ENCODE measurements around the gene RPS23.

Gene RPS23

GRCh38 chr5:82277987-82278710 lies at the start of gene RPS23:
Gene RPS23 (minus strand): TSS chr5:82278354. CDS start chr5:82278323, 31 bp downstream.
- peak; percentile 96 for DNase-seq

- DNase-seq: no peak
Measured at GRCh38 chr5:82327941-82328340, 49.8 kb upstream of the RPS23 start.

- DNase-seq: no peak
Measured at GRCh38 chr5:82325996-82326395, 47.8 kb upstream of the RPS23 start.

- DNase-seq: no peak
Measured at GRCh38 chr5:82325155-82325554, 47.0 kb upstream of the RPS23 start.

GRCh38 chr5:82320966-82321365 lies 42.8 kb upstream of the RPS23 start:
- DNase-seq: no peak

- DNase-seq: no peak
Measured at GRCh38 chr5:82319651-82320376, 41.7 kb upstream of the RPS23 start.

GRCh38 chr5:82319192-82319591 lies 41.0 kb upstream of the RPS23 start:
- no peak for DNase-seq

- DNase-seq: no peak
Measured at GRCh38 chr5:82314964-82315758, 37.0 kb upstream of the RPS23 start.

- no peak for DNase-seq
Measured at GRCh38 chr5:82313016-82313415, 34.9 kb upstream of the RPS23 start.

- DNase-seq: peak; percentile 78
Measured at GRCh38 chr5:82312373-82312856, 34.3 kb upstream of the RPS23 start.

- no peak for DNase-seq
Measured at GRCh38 chr5:82309091-82309531, 31.0 kb upstream of the RPS23 start.

GRCh38 chr5:82308416-82308815 lies 30.3 kb upstream of the RPS23 start:
- no peak for DNase-seq

GRCh38 chr5:82307451-82307850 lies 29.3 kb upstream of the RPS23 start:
- DNase-seq: no peak

GRCh38 chr5:82306151-82306550 lies 28.0 kb upstream of the RPS23 start:
- no peak for DNase-seq

GRCh38 chr5:82301190-82301589 lies 23.0 kb upstream of the RPS23 start:
- DNase-seq: no peak

GRCh38 chr5:82298668-82299067 lies 20.5 kb upstream of the RPS23 start:
- DNase-seq: no peak

GRCh38 chr5:82297711-82298110 lies 19.6 kb upstream of the RPS23 start:
- no peak for DNase-seq

GRCh38 chr5:82296929-82297328 lies 18.8 kb upstream of the RPS23 start:
- no peak for DNase-seq

GRCh38 chr5:82295959-82296531 lies 17.9 kb upstream of the RPS23 start:
- no peak for DNase-seq

- DNase-seq: no peak
Measured at GRCh38 chr5:82295144-82295543, 17.0 kb upstream of the RPS23 start.

GRCh38 chr5:82291420-82291819 lies 13.3 kb upstream of the RPS23 start:
- no peak for DNase-seq

- no peak for DNase-seq
Measured at GRCh38 chr5:82290908-82291307, 12.8 kb upstream of the RPS23 start.

- DNase-seq: no peak
Measured at GRCh38 chr5:82290005-82290404, 11.9 kb upstream of the RPS23 start.

All from islet precursor cell (in vitro differentiated cells).